Measurements from ENCODE around the gene GPR55. TPM values are rescaled to one million over a fixed set of nuclear protein-coding genes. Genes with fewer than 3 reads are reported as not detected.

GPR55 gene
- total RNA-seq, 1 donor from 2014 or later, result not detected

DNA sequence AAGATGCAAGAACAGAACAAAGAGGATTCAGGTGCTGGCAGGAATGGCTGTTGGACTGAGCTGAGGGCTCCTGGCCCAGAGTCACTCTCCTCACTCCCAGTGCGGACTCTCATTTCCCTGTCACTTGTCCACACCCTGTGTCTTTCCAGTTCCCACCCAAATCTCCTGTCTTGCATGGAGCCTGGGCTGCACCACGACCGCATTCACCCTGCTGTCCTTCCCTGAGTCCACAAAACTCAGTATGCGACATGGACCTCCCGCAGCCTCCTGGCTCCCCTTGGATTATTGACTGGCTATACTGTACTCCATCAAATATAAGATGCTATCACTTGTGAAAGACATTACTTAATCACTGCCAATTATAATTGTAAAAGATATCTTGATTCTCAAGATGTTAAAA is 62.8 kb downstream of the GPR55 start:
- H4K20me1 ChIP-seq (ENCODE audit: low read depth), result no peaks in the 10 kb centered on the region
- Mint-ChIP-seq H3K4me1 (peaks cover 37% of the 10 kb centered on the region), H3K9me3 (peaks cover 4% of the 10 kb centered on the region), H3K4me3 (peak overlapping the region; percentile 9), H3K27me3 (ENCODE audit: insufficient read depth, low read depth) (peaks cover 19% of the 10 kb centered on the region), H3K27ac (no peak overlapping the region), H3K36me3 (peaks cover 2% of the 10 kb centered on the region)
- no peak overlapping the region for H3K4me3 ChIP-seq
- H3K4me2 ChIP-seq, result no peak overlapping the region
- no peak overlapping the region for H3K9ac ChIP-seq
- no peaks in the 10 kb centered on the region for H3K9me3 ChIP-seq (ENCODE audit: low read depth)
- H3K4me1 ChIP-seq, result peaks cover 13% of the 10 kb centered on the region
- no peak for DNase-seq (ENCODE audit: low spot score)
- H2AFZ ChIP-seq (replicated peaks), result no peak overlapping the region
- H3K27ac ChIP-seq, result no peak overlapping the region
- peaks cover 29% of the 10 kb centered on the region for H3F3A ChIP-seq (ENCODE audit: low read depth)
- H3K27me3 ChIP-seq, result peaks cover 18% of the 10 kb centered on the region
- H3K36me3 ChIP-seq, result no peaks in the 10 kb centered on the region
- no peak for TF ChIP-seq EZH2 (IDR thresholded peaks at IDR 0.05)
- TF ChIP-seq, protein P1, sequence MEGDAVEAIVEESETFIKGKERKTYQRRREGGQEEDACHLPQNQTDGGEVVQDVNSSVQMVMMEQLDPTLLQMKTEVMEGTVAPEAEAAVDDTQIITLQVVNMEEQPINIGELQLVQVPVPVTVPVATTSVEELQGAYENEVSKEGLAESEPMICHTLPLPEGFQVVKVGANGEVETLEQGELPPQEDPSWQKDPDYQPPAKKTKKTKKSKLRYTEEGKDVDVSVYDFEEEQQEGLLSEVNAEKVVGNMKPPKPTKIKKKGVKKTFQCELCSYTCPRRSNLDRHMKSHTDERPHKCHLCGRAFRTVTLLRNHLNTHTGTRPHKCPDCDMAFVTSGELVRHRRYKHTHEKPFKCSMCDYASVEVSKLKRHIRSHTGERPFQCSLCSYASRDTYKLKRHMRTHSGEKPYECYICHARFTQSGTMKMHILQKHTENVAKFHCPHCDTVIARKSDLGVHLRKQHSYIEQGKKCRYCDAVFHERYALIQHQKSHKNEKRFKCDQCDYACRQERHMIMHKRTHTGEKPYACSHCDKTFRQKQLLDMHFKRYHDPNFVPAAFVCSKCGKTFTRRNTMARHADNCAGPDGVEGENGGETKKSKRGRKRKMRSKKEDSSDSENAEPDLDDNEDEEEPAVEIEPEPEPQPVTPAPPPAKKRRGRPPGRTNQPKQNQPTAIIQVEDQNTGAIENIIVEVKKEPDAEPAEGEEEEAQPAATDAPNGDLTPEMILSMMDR (IDR thresholded peaks at IDR 0.05), result no peak
- no peak for TF ChIP-seq EZH2phosphoT487 (IDR thresholded peaks at IDR 0.05)
- H3K79me2 ChIP-seq (ENCODE audit: low read depth), result peaks cover 22% of the 10 kb centered on the region

DNA sequence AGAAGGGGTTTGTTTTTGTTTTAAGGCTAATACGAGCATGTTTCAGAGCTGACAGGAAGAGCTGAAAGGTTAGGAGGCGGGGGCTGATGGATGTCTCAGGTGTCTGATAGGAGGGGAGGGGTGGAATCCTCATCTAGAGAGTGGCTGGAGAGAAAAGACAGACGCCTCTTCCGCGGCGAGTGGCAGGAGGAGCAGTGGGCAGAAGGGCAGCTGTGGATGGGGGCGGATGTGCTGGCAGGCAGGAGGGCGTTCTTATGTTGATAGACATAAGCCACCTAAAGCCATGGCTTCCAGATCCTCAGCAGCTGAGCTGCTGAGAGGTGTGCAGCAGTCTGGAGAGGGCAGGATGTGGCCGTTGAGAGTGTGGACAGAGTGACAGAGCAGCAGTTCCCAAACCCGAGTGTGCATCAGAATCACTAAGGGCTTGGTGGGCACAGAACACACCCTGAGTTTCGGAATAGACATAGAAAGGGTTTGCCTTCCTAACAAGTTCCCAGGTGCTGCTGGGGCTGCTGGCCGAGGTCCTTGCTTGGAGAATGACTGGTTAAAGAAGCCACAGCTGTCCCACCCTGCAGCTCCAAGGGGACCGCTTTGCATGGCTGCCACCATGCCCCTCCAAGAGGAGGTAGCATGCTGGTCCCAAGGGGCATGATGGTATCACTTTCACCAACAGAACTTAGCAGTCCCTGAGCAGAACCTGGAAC is 63.3 kb downstream of the GPR55 start:
- TF ChIP-seq, protein P1 (IDR thresholded peaks at IDR 0.05), result no peak
- TF ChIP-seq EZH2phosphoT487 (IDR thresholded peaks at IDR 0.05) (no peak), EZH2 (IDR thresholded peaks at IDR 0.05) (no peak)
- H3K4me1 ChIP-seq, result peaks cover 7% of the 10 kb centered on the region
- peaks cover 24% of the 10 kb centered on the region for H3F3A ChIP-seq (ENCODE audit: low read depth)
- Mint-ChIP-seq H3K27me3 (ENCODE audit: insufficient read depth, low read depth) (peaks cover 19% of the 10 kb centered on the region), H3K36me3 (no peaks in the 10 kb centered on the region), H3K27ac (peak overlapping the region; percentile 40), H3K9me3 (peaks cover 4% of the 10 kb centered on the region), H3K4me3 (no peak overlapping the region), H3K4me1 (peaks cover 32% of the 10 kb centered on the region)
- DNase-seq (ENCODE audit: low spot score), result no peak
- no peaks in the 10 kb centered on the region for H4K20me1 ChIP-seq (ENCODE audit: low read depth)
- peaks cover 16% of the 10 kb centered on the region for H3K79me2 ChIP-seq (ENCODE audit: low read depth)
- H3K9me3 ChIP-seq (ENCODE audit: low read depth), result no peaks in the 10 kb centered on the region
- no peak overlapping the region for H3K9ac ChIP-seq
- peak overlapping the region; percentile 4 for H2AFZ ChIP-seq (replicated peaks)
- H3K27me3 ChIP-seq, result peaks cover 18% of the 10 kb centered on the region
- no peak overlapping the region for H3K4me2 ChIP-seq
- no peaks in the 10 kb centered on the region for H3K36me3 ChIP-seq
- H3K27ac ChIP-seq, result no peak overlapping the region
- H3K4me3 ChIP-seq, result no peak overlapping the region

Other genes starting within 250 kb of the GPR55 start
- gene CAB39, start 212.4 kb downstream of the GPR55 start, total RNA-seq (ENCODE audit: low replicate concordance), result 41.7 and 59.0 TPM in 2 replicates
- 84.6 and 146 TPM in 2 replicates for gene ITM2C, start 60.3 kb downstream of the GPR55 start, total RNA-seq (ENCODE audit: low replicate concordance)
- gene SPATA3, start 70.9 kb upstream of the GPR55 start, total RNA-seq (ENCODE audit: low replicate concordance), result not detected in 2 replicates
- 2.4 TPM in 2 replicates for gene C2orf72, start 112.3 kb upstream of the GPR55 start, total RNA-seq (ENCODE audit: low replicate concordance)
- gene PSMD1, start 131.6 kb upstream of the GPR55 start, total RNA-seq (ENCODE audit: low replicate concordance), result 101 and 132 TPM in 2 replicates
- gene HTR2B, start 199.8 kb upstream of the GPR55 start, total RNA-seq (ENCODE audit: low replicate concordance), result not detected in 2 replicates

All from neural progenitor cell (in vitro differentiated cells).